NCI-H774 (cell line): Measurements from ENCODE around the gene MSI2.

Source experiments
- DNase-seq: peaks from one replicate; lab custom pipeline; 2025; lab: John Stamatoyannopoulos, UW

The MSI2 gene

DNA sequence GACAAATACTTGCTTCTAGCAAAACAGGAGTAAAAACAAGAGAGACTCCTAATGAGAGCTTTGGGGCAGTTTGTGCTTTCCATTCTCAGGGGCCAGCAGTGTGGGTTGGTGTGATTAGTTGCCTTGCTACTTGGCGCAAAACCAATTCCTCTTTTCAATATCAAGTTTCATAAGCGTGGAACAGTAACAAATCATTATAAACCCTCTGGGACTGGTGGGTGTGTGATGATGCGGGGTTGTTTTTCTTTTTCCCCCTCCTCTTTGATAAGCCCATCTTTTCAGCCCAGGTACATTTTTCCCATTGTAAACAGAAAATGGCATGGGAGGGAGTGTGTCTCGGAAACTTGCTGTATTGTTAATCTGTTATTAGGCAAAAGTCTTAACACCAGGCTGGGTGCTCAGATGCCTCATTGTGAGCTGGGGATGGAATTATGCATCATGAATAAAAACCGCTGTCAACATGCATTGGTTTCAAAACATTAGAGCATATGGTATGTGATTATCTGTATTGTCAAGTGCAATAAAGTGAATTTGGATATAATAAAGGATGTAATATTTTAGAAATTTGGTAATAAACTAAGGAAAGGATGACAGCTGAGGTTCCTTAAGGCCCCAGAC, 322.4 kb downstream of the MSI2 start:
- no peak for DNase-seq

- DNase-seq, result no peak
Measured at GRCh38 chr17:57579245-57579644, 322.9 kb downstream of the MSI2 start.

DNA sequence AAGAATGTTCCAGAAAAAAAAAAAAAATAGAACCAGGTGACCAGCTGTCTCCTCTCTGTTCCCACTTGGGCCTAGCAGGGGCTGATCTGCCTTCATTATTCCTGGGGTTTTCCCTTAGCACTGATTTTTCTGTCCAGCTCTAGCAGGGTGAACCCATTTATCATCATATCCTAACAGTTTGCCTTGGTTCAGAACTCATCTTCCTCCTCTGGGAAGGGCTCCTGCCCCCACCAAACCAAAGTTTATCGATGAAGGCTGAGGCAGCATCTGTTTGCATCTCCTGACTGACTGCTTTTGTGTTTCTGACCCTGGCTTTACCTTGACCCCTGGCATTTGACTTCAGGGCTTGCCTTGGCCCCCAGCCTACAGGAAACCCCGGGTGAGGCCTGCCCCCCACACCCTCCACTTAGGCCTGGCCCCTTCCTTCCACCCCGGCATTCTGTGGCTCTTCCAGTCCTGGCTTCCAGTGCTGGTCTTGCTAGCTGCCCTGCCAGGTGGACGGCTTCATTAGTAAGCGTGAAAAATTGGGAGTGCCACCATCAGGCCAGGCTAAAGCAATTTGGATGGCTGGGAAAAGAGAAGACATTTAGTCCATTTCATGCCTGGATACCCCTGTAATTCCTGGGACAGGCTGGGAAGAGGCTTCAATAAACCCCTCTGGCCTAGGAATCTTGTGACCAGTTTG, 323.9 kb downstream of the MSI2 start:
- DNase-seq, result no peak

DNA sequence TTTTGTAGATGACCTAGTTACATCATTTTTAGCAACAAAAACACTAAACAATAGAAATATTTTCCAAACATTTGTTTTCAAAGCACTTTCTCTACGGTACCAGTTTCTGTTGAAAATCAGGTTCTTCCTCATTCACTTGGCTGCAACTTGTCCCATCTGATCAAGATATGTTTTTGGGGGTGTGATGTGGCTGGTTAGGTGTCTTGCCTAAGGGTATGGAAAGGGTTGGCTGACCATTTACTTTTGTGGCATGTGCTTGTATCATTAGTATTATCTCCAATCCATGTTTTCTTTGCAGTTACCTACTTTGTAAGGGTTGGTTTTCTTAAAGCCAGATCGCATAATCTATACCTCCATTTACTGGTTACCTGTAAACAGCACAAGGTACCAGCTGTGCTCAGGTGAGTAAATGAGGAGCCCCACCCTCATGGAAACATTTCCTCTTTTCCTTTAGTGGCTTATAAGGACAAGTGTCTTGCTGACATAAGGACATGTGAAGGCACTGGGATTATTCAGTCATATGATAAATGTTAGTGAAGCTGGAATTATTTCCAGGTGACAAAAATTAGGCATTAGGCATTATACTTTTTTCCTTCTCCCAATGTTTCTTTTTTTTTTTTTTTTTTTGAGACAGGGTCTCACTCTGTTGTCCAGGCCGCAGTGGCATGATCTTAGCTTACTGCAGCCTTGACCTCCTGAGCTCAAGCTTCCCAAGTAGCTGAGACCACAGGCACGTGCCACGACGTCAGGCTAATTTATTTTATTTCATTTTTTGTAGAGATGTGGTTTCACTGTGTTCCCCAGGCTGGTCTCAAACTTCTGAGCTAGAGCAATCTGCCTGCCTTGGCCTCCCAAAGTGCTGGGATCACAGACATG, 326.8 kb downstream of the MSI2 start:
- DNase-seq, result no peak

GRCh38 chr17:57584050-57584551, 327.8 kb downstream of the MSI2 start:
- no peak for DNase-seq

- DNase-seq, result no peak
Measured at GRCh38 chr17:57585341-57586195, 329.2 kb downstream of the MSI2 start.

- peak; percentile 34 for DNase-seq
Measured at GRCh38 chr17:57586196-57586740, 329.9 kb downstream of the MSI2 start.

- no peak for DNase-seq
Measured at GRCh38 chr17:57586742-57587141, 330.4 kb downstream of the MSI2 start.

DNA sequence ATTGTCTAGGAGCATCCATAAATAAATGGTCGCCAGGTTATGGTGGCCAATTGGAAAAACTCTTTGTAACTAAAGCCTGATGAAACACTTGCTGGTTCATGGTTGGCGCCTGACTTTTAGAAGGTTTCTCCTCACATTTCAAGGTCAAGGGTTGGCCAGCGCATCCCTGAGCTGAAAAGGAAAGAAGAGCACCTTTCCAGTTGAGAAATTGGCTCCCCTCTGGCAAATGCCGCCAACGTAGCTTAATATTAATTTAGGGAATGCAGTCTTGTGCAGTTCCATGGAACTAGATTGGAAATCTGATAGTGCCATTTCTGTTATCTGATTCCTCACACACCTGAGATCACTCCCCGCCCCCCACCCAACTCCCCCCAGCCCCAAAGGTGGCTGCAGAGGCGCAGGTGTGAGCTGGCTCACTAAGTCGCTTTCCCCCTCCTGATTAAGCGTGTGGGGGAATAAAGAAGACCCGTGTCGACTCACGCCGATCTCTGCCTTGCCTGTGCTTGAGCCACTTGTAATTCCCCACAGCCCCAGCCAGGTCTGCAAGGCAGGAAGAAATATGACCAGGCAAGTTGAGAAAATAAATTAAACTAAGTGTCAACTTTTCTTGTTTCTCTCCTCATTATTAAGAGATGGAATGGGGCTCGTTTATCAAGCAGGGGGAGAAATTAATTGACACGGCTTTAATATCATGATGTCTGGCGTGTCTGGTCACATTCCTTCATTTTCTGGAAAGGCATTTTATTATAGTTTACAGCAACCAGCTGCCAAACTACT, 331.1 kb downstream of the MSI2 start:
- no peak for DNase-seq

DNA sequence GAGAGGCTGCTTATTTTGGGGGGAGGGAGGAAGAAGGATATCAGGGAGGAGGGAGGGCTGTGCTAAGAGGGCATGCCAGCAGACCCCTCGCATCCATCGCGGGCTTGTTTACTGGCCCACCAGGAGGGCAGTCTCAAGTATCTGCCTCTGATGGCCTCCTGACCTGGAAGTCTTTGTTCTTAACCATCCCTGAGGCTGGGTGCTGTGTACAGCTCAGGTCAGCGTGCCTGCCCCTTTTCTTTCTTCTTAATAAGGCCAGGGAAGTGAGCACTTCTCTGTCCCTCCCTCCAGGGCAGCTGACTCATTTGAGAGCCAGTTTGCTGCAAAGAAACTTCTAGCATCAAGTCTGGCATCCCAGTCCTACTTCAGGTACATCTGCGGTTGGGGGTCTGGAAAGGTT, 331.8 kb downstream of the MSI2 start:
- DNase-seq, result no peak

- no peak for DNase-seq
Measured at GRCh38 chr17:57589151-57590034, 333.1 kb downstream of the MSI2 start.

DNA sequence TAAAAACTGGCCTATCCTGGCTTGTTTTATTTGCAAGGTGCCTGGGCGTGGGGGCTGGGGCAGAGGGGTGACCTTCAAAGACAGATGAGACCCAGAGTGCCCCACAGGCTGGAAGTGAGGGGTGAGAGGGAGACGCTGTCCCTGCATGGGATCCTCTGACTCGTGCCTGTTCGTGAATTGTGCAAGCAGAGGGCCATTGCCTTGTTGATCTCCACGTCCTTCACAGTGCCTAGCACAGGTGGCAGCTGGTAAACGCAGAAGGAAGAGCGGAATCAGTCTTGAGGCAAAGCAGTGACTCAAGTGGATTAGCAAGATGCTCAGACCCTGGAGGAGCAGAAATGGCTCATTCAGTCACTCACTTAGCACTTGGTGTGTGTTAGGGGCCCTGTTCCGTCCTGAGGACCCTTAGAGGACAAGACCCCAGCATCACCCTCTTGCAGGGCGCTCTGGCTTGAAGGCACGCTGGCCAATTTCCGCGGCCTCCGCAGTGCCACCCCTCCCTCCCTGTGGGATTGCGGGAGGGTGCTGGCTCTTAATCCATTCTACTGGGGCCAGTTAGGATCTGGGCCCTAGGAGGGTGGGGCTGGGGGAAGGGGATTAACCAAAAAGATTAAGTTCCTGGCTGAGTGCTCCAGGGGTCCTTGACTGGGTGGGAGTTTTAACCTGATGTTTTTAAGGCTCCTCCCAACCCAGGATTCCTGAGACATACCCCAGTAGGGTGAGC, 337.6 kb downstream of the MSI2 start:
- no peak for DNase-seq

DNA sequence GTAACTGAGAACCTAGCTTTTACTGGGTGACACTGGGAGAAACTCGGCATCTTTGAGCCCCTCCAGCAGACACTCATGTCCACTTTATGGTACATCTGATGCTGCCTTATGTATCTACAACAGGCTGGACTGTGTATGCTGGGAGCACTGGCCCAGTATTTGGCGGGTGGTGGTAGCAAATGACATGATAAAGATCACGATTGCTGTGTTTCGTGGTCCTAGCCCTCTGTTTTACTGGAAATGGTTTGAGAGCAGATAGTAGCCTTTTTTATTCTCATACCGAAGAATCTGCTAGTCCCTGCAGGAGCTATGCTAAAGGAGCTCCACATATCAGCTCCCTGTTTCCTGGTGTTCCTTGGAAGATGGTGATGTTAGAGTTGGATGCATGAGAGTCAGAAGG, 338.4 kb downstream of the MSI2 start:
- no peak for DNase-seq

DNA sequence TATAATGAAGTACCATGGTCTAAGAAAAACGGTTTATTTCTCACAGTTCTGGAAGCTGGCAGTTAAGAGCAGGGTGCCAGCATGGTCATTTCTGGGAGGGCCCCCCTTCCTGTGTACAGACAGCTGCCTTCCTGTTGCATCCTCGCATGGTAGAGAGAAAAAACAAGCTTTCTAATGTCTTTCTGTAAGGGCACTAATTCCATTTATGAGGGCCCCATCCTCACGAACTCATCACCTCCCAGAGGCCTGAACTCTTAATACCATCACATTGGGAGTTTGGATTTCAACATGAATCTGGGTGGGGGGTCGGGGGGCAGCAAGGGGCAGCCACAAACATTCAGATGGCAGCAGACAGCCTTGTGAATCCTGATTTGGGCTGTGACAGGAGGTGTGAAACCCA, 339.1 kb downstream of the MSI2 start:
- DNase-seq, result no peak

GRCh38 chr17:57595947-57596695, 339.8 kb downstream of the MSI2 start:
- no peak for DNase-seq

DNA sequence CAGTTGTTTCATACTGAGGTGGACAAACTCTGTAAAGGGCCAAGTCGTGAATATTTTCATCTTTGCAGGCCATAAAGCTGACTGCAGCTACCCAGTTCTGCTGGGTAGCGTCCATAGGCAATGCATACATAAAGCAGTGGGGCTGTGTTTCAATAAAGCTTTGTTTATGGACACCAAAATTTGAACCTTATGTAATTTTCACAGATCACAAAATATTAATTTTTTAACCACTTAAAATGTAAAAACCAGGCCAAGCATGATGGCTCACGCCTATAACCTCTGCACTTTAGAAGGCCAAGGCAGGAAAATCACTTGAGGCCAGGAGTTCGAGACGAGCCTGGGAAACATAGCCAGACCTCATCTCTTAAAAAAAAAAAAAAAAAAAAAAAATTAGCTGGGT, 340.8 kb downstream of the MSI2 start:
- DNase-seq, result no peak

DNA sequence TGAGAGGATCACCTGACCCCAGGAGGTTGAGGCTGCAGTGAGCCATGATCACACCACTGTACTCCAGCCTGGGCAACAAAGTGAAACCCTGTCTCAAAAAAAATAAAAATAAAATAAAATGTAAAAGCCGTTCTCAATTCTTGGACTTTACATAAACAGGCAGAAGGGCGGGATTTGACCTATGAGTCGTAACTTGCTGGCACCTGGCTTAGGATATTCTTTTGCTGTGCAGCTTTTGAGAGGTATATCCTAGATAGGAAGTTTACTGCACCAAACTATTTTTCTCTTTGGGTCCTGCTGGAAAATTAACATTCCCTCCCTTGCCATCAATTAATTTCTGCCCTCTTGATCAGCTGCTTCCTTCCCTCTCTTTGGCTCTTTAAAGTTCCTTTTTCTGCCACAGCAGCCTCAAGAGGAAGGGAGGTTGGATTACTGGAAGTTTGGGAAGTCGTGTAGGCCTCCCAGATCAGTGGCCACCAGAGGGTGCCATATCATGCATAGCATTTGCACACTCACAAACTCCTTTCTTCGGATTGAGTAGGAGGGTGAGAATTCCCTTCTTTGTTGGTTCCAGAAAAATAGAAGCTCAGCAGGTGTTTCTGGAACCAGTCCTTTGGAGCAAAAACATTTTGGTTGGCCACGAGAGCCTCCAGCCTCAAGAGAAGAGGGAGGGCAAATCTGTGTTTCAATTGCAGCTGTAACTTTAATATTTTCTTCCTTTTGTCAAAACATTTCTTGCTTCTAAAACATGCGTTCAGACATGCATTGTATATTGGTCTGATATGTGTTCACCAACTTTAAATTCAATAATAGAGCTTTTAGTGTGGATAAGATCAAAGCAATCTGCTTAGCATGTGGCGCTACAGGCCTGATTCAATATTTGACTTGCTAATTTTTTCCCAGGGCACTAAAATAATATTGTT, 341.5 kb downstream of the MSI2 start:
- peak; percentile 75 for DNase-seq
